SK-N-SH treated with all-trans-retinoic acid at 6 μM for 48 hours (cell line): ENCODE measurements around the gene DLAT.

Experiments
- ARNTL ChIP-seq: fragments of 450-650 bp; formaldehyde crosslinking; IDR thresholded peaks from 2 replicates; pipeline ENCODE4 v1.5.0; 2020; ENCODE audit warnings: low read depth, mild to moderate bottlenecking, moderate library complexity, borderline replicate concordance
- CREB5 ChIP-seq: fragments of 250-450 bp; sonication (Bioruptor Pico); IDR thresholded peaks from 2 replicates; pipeline ENCODE4 v1.5.1; 2020; ENCODE audit warnings: low read depth, mild to moderate bottlenecking, moderate library complexity
- ESRRG ChIP-seq: fragments of 250-450 bp; sonication (Bioruptor Pico); IDR thresholded peaks from 2 replicates; pipeline ENCODE4 v1.6.1; 2021; ENCODE audit warnings: mild to moderate bottlenecking
- PATZ1 ChIP-seq: fragments of 250-450 bp; sonication (Bioruptor Pico); IDR thresholded peaks from 2 replicates; pipeline ENCODE4 v1.8.0; 2020; ENCODE audit warnings: mild to moderate bottlenecking, moderate library complexity, borderline replicate concordance
- RARB ChIP-seq: fragments of 250-450 bp; sonication (Bioruptor Pico); IDR thresholded peaks from 2 replicates; pipeline ENCODE4 v1.8.0; 2021; ENCODE audit warnings: mild to moderate bottlenecking, moderate library complexity
- ZC3H10 ChIP-seq: fragments of 250-450 bp; sonication (Bioruptor Pico); IDR thresholded peaks from 2 replicates; pipeline ENCODE4 v1.5.1; 2021; ENCODE audit warnings: mild to moderate bottlenecking, moderate library complexity
- ZNF565 ChIP-seq: fragments of 450-650 bp; formaldehyde crosslinking; conservative IDR thresholded peaks from 2 replicates; pipeline ENCODE4 v1.5.0; 2020; ENCODE audit warnings: low read depth, mild to moderate bottlenecking, moderate library complexity

GRCh38 chr11:112049777-112050176, 24.6 kb downstream of the DLAT start:
- no peak for TF ChIP-seq PATZ1 (CRISPR knock-in tag)
- no peak for TF ChIP-seq ARNTL (CRISPR knock-in tag)
- no peak for TF ChIP-seq ZNF565 (CRISPR knock-in tag)
- TF ChIP-seq ZC3H10 (CRISPR knock-in tag): no peak
- TF ChIP-seq ESRRG (CRISPR knock-in tag): no peak
- no peak for TF ChIP-seq RARB (CRISPR knock-in tag)
- TF ChIP-seq CREB5: no peak
